Muscle of leg (tissue), 11 donors: ENCODE data around the gene RABL3. TPM values are rescaled to one million over a fixed set of nuclear protein-coding genes. Genes with fewer than 3 reads are reported as not detected.
"Not testable (repeated sequence)": the region's sequence is repeated elsewhere in the genome, so short reads cannot be mapped to it uniquely, and the experiment has no call there.

Experiments used
- DNase-seq: peaks from one replicate; pipeline ENCODE4 v3.0.0; 2013
- H3K27ac ChIP-seq: one replicate; pipeline ENCODE4 v1.5.1; 2013; ENCODE audit warnings: mild to moderate bottlenecking, low read length, control low read depth
- H3K27me3 ChIP-seq: one replicate; pipeline ENCODE4 v1.6.1; 2013; ENCODE audit warnings: low read length; ENCODE audit not compliant: control insufficient read depth, insufficient read depth
- H3K36me3 ChIP-seq: one replicate; pipeline ENCODE4 v1.6.1; 2013; ENCODE audit warnings: low read length; ENCODE audit not compliant: control insufficient read depth, insufficient read depth
- H3K4me1 ChIP-seq: one replicate; pipeline ENCODE4 v1.6.1; 2013; ENCODE audit warnings: low read length; ENCODE audit not compliant: control insufficient read depth, insufficient read depth
- H3K4me3 ChIP-seq: one replicate; pipeline ENCODE4 v1.5.1; 2013; ENCODE audit warnings: low read length, control low read depth
- H3K9me3 ChIP-seq: replicated peaks from 2 replicates; pipeline ENCODE4 v1.6.1; 2013; ENCODE audit warnings: low read depth, low read length; ENCODE audit not compliant: control insufficient read depth
- WGBS: methylation state at CpG from one replicate; pipeline ENCODE4 v1.1.5; 2013; ENCODE audit warnings: missing lambda C conversion rate; ENCODE audit not compliant: insufficient coverage; 5-methylcytosine and 5-hydroxymethylcytosine counted together
- polyA plus RNA-seq, 8 donors: library from polyadenylated mRNA; unstranded; fragments of 120-200 nt; gene quantifications; one replicate each; pipeline versions ENCODE4 v1.2.1 to v1.2.3, GENCODE V29; 2013; ENCODE audit warnings: inconsistent platforms in 1 of 8, low replicate concordance in 1 of 8; ENCODE audit not compliant: insufficient read length in 8 of 8, insufficient read depth in 1 of 8
- total RNA-seq: library from RNA; stranded (reverse); fragments of 120-200 nt; gene quantifications from one replicate; pipeline ENCODE4 v1.2.4, GENCODE V29; 2013

RABL3 gene
- total and polyA plus RNA-seq, 9 donors = 14.7 to 23.0 (median 22.0) TPM

- Histone ChIP-seq H3K4me1 (peaks cover 6% of the 10 kb centered on the region), H3K4me3 (no peak overlapping the region), H3K9me3 (peaks cover 3% of the 10 kb centered on the region), H3K36me3 (no peaks in the 10 kb centered on the region), H3K27me3 (no peaks in the 10 kb centered on the region), H3K27ac (no peak overlapping the region)
- 8% methylated on average over 2 of the region's 6 CpGs for WGBS
- peak; percentile 47 for DNase-seq
These were observed 63.9 kb downstream of the RABL3 start for GRCh38 chr3:120678331-120678947.

GRCh38 chr3:120677193-120677592, 65.1 kb downstream of the RABL3 start:
- H3K36me3 ChIP-seq, DNase-seq, H3K27me3 ChIP-seq, H3K9me3 ChIP-seq, H3K4me3 ChIP-seq, H3K27ac ChIP-seq, H3K4me1 ChIP-seq: not testable (repeated sequence)
- WGBS = no CpG with 5 or more reads among the region's 7 CpGs

GRCh38 chr3:120673116-120673515, 69.2 kb downstream of the RABL3 start:
- Histone ChIP-seq H3K27ac (no peak overlapping the region), H3K9me3 (no peaks in the 10 kb centered on the region), H3K4me1 (peaks cover under 1% of the 10 kb centered on the region), H3K27me3 (no peaks in the 10 kb centered on the region), H3K36me3 (no peaks in the 10 kb centered on the region), H3K4me3 (no peak overlapping the region)
- 56% methylated on average over 1 of the region's 2 CpGs for WGBS
- no peak for DNase-seq

GRCh38 chr3:120670576-120670975, 71.7 kb downstream of the RABL3 start:
- H3K36me3 ChIP-seq = no peaks in the 10 kb centered on the region
- H3K27me3 ChIP-seq = no peaks in the 10 kb centered on the region
- no peak for DNase-seq
- no peak overlapping the region for H3K27ac ChIP-seq
- no peaks in the 10 kb centered on the region for H3K9me3 ChIP-seq
- H3K4me1 ChIP-seq = no peaks in the 10 kb centered on the region
- no CpG with 5 or more reads among the region's 2 CpGs for WGBS
- H3K4me3 ChIP-seq = no peak overlapping the region

- Histone ChIP-seq H3K4me3 (no peak overlapping the region), H3K27me3 (no peaks in the 10 kb centered on the region), H3K4me1 (no peaks in the 10 kb centered on the region), H3K36me3 (no peaks in the 10 kb centered on the region), H3K9me3 (no peaks in the 10 kb centered on the region), H3K27ac (no peak overlapping the region)
- DNase-seq = no peak
These were observed 77.4 kb downstream of the RABL3 start for GRCh38 chr3:120664926-120665325.

- Histone ChIP-seq H3K9me3 (no peaks in the 10 kb centered on the region), H3K27ac (no peak overlapping the region), H3K36me3 (no peaks in the 10 kb centered on the region), H3K27me3 (no peaks in the 10 kb centered on the region), H3K4me3 (no peak overlapping the region), H3K4me1 (no peaks in the 10 kb centered on the region)
- no peak for DNase-seq
- WGBS = 59% methylated on average over 5 of the region's 5 CpGs
These were observed 80.4 kb downstream of the RABL3 start for GRCh38 chr3:120661945-120662344.

GRCh38 chr3:120661106-120661905, 81.0 kb downstream of the RABL3 start:
- 0% methylated on average over 1 of the region's 2 CpGs for WGBS
- Histone ChIP-seq H3K36me3 (no peaks in the 10 kb centered on the region), H3K27ac (no peak overlapping the region), H3K27me3 (no peaks in the 10 kb centered on the region), H3K4me1 (no peaks in the 10 kb centered on the region), H3K9me3 (no peaks in the 10 kb centered on the region), H3K4me3 (no peak overlapping the region)
- DNase-seq = peak; percentile 79

- H3K36me3 ChIP-seq = no peaks in the 10 kb centered on the region
- no peaks in the 10 kb centered on the region for H3K27me3 ChIP-seq
- no peak overlapping the region for H3K4me3 ChIP-seq
- H3K9me3 ChIP-seq = no peaks in the 10 kb centered on the region
- DNase-seq = no peak
- no peak overlapping the region for H3K27ac ChIP-seq
- WGBS = 92% methylated on average over 2 of the region's 2 CpGs
- no peaks in the 10 kb centered on the region for H3K4me1 ChIP-seq
These were observed 82.5 kb downstream of the RABL3 start for GRCh38 chr3:120659834-120660233.

GRCh38 chr3:120659285-120659684, 83.0 kb downstream of the RABL3 start:
- H3K4me1 ChIP-seq = no peaks in the 10 kb centered on the region

GRCh38 chr3:120652896-120653545, 89.3 kb downstream of the RABL3 start:
- Histone ChIP-seq H3K9me3 (no peaks in the 10 kb centered on the region), H3K27me3 (no peaks in the 10 kb centered on the region), H3K36me3 (no peaks in the 10 kb centered on the region), H3K4me3 (no peak overlapping the region), H3K27ac (no peak overlapping the region), H3K4me1 (no peaks in the 10 kb centered on the region)
- no peak for DNase-seq
- 80% methylated on average over 4 of the region's 5 CpGs for WGBS

More at GRCh38 chr3:120659285-120659684, 83.0 kb downstream of the RABL3 start:
- H3K27ac ChIP-seq = no peak overlapping the region
- H3K9me3 ChIP-seq = no peaks in the 10 kb centered on the region
- H3K4me3 ChIP-seq = no peak overlapping the region
- H3K27me3 ChIP-seq = no peaks in the 10 kb centered on the region
- peak; percentile 11 for DNase-seq
- H3K36me3 ChIP-seq = no peaks in the 10 kb centered on the region
- 100% methylated on average over 1 of the region's 1 CpG for WGBS
